ENCODE results near the gene PNMA8C.

- TF ChIP-seq CTCF (IDR thresholded peaks at IDR 0.05) (no peak), POLR2A (IDR thresholded peaks at IDR 0.05) (no peak)
These were observed 37.9 kb downstream of the PNMA8C start for GRCh38 chr19:46390866-46391265.

Measured in adrenal gland (tissue), 5 donors.